ENCODE data around the gene GATD1.

Gene GATD1

GRCh38 chr11:824292-824880 lies 47.1 kb upstream of the GATD1 start:
- DNase-seq: no peak
- H3K4me1 Mint-ChIP-seq: peaks cover 25% of the 10 kb centered on the region
- H3K27ac Mint-ChIP-seq: no peak overlapping the region
- no peaks in the 10 kb centered on the region for H3K9me3 Mint-ChIP-seq
- H3K4me3 Mint-ChIP-seq: no peak overlapping the region
- peaks cover 14% of the 10 kb centered on the region for H3K36me3 Mint-ChIP-seq (ENCODE audit: low read depth)
- TF ChIP-seq CTCF (IDR thresholded peaks at IDR 0.05): no peak
- H3K27me3 Mint-ChIP-seq (ENCODE audit: low read depth, poor library complexity): peaks cover 41% of the 10 kb centered on the region

GRCh38 chr11:823441-824291 lies 46.4 kb upstream of the GATD1 start:
- no peak for TF ChIP-seq CTCF (IDR thresholded peaks at IDR 0.05)
- no peak for DNase-seq
- H3K27ac Mint-ChIP-seq: no peak overlapping the region
- H3K27me3 Mint-ChIP-seq (ENCODE audit: low read depth, poor library complexity): peaks cover 34% of the 10 kb centered on the region
- no peak overlapping the region for H3K4me3 Mint-ChIP-seq
- H3K4me1 Mint-ChIP-seq: peaks cover 18% of the 10 kb centered on the region
- H3K9me3 Mint-ChIP-seq: no peaks in the 10 kb centered on the region
- peaks cover 14% of the 10 kb centered on the region for H3K36me3 Mint-ChIP-seq (ENCODE audit: low read depth)

GRCh38 chr11:821512-822371 lies 44.5 kb upstream of the GATD1 start:
- Mint-ChIP-seq H3K36me3 (ENCODE audit: low read depth) (peaks cover 14% of the 10 kb centered on the region), H3K4me3 (peak overlapping the region; percentile 38), H3K27me3 (ENCODE audit: low read depth, poor library complexity) (peaks cover 22% of the 10 kb centered on the region), H3K27ac (no peak overlapping the region), H3K9me3 (no peaks in the 10 kb centered on the region), H3K4me1 (peaks cover 9% of the 10 kb centered on the region)
- TF ChIP-seq CTCF (IDR thresholded peaks at IDR 0.05): no peak
- no peak for DNase-seq

- H3K4me3 Mint-ChIP-seq: peak overlapping the region; percentile 84
- peaks cover 9% of the 10 kb centered on the region for H3K4me1 Mint-ChIP-seq
- peaks cover 14% of the 10 kb centered on the region for H3K27me3 Mint-ChIP-seq (ENCODE audit: low read depth, poor library complexity)
- no peaks in the 10 kb centered on the region for H3K9me3 Mint-ChIP-seq
- TF ChIP-seq CTCF (IDR thresholded peaks at IDR 0.05): no peak
- DNase-seq: no peak
- peaks cover 14% of the 10 kb centered on the region for H3K36me3 Mint-ChIP-seq (ENCODE audit: low read depth)
- no peak overlapping the region for H3K27ac Mint-ChIP-seq
Observed at GRCh38 chr11:820655-821511, 43.6 kb upstream of the GATD1 start.

- peak overlapping the region; percentile 84 for H3K4me3 Mint-ChIP-seq
- H3K27ac Mint-ChIP-seq: no peak overlapping the region
- DNase-seq: peak; percentile 80
- no peak for TF ChIP-seq CTCF (IDR thresholded peaks at IDR 0.05)
- no peaks in the 10 kb centered on the region for H3K9me3 Mint-ChIP-seq
- H3K4me1 Mint-ChIP-seq: peaks cover 9% of the 10 kb centered on the region
- peaks cover 9% of the 10 kb centered on the region for H3K36me3 Mint-ChIP-seq (ENCODE audit: low read depth)
- peaks cover 7% of the 10 kb centered on the region for H3K27me3 Mint-ChIP-seq (ENCODE audit: low read depth, poor library complexity)
Observed at GRCh38 chr11:819943-820649, 42.8 kb upstream of the GATD1 start.

All from nephron progenitor cell (in vitro differentiated cells).